Stimulated activated CD8-positive, alpha-beta memory T cell treated with anti-CD3 and anti-CD28 coated beads, Interleukin-7, amount 100 ng/mL, for 4 hours (primary cell): ENCODE measurements around the gene DAB2IP.
"Not testable (repeated sequence)": the region's sequence is repeated elsewhere in the genome, so short reads cannot be mapped to it uniquely, and the experiment has no call there.

Source experiments
- DNase-seq, 2 donors: peaks; one replicate each; pipeline ENCODE4 v3.0.0-alpha.2; 2020; ENCODE audit warnings: low read depth in 2 of 2

Gene DAB2IP

GRCh38 chr9:121725008-121725775 is 73.8 kb downstream of the DAB2IP start:
- DNase-seq: no peak

- DNase-seq: no peak
Observed at GRCh38 chr9:121727295-121728020, 76.0 kb downstream of the DAB2IP start.

GRCh38 chr9:121728916-121729315 is 77.5 kb downstream of the DAB2IP start:
- no peak for DNase-seq

- DNase-seq: no peak
Observed at GRCh38 chr9:121729769-121730562, 78.5 kb downstream of the DAB2IP start.

- DNase-seq: no peak
Observed at GRCh38 chr9:121731090-121731489, 79.7 kb downstream of the DAB2IP start.

- no peak for DNase-seq
Observed at GRCh38 chr9:121731919-121732318, 80.5 kb downstream of the DAB2IP start.

GRCh38 chr9:121732389-121732788 is 81.0 kb downstream of the DAB2IP start:
- no peak for DNase-seq

GRCh38 chr9:121732886-121733285 is 81.5 kb downstream of the DAB2IP start:
- no peak for DNase-seq

GRCh38 chr9:121734465-121734864 is 83.0 kb downstream of the DAB2IP start:
- DNase-seq: no peak

- no peak for DNase-seq
Observed at GRCh38 chr9:121735065-121735792, 83.8 kb downstream of the DAB2IP start.

- no peak for DNase-seq
Observed at GRCh38 chr9:121735793-121736770, 84.6 kb downstream of the DAB2IP start.

- DNase-seq: no peak
Observed at GRCh38 chr9:121736934-121737462, 85.6 kb downstream of the DAB2IP start.

GRCh38 chr9:121737481-121737931 is 86.1 kb downstream of the DAB2IP start:
- no peak for DNase-seq

- DNase-seq: no peak
Observed at GRCh38 chr9:121738411-121738810, 87.0 kb downstream of the DAB2IP start.

- no peak for DNase-seq
Observed at GRCh38 chr9:121738968-121739367, 87.5 kb downstream of the DAB2IP start.

GRCh38 chr9:121739971-121740370 is 88.5 kb downstream of the DAB2IP start:
- no peak for DNase-seq

- DNase-seq: no peak
Observed at GRCh38 chr9:121741228-121741918, 89.9 kb downstream of the DAB2IP start.

GRCh38 chr9:121741919-121742283 is 90.5 kb downstream of the DAB2IP start:
- DNase-seq: not testable (repeated sequence)

- no peak for DNase-seq
Observed at GRCh38 chr9:121742923-121743322, 91.5 kb downstream of the DAB2IP start.
